Trophoblast cell (in vitro differentiated cells and primary cell): ENCODE results near the gene SEPHS2.

Experiments used
- DNase-seq, 2 donors: peaks; one replicate each; pipeline ENCODE4 v3.0.0-alpha.2; 2016
- H2AFZ ChIP-seq: 2 replicates; pipeline ENCODE4 v1.6.1; 2013; ENCODE audit warnings: low read length, moderate library complexity, mild to moderate bottlenecking; ENCODE audit not compliant: insufficient read depth, poor library complexity
- H2AK5ac ChIP-seq: 2 replicates; pipeline ENCODE4 v1.6.1; 2013; ENCODE audit warnings: mild to moderate bottlenecking, low read length
- H2BK120ac ChIP-seq: 2 replicates; pipeline ENCODE4 v1.6.1; 2013; ENCODE audit warnings: low read length, mild to moderate bottlenecking, moderate library complexity; ENCODE audit not compliant: insufficient read depth, poor library complexity
- H2BK12ac ChIP-seq: 2 replicates; pipeline ENCODE4 v1.6.1; 2013; ENCODE audit warnings: mild to moderate bottlenecking, low read length, moderate library complexity
- H2BK5ac ChIP-seq: 2 replicates; pipeline ENCODE4 v1.6.1; 2013; ENCODE audit warnings: low read length, low read depth, moderate library complexity, mild to moderate bottlenecking; ENCODE audit not compliant: poor library complexity
- H3K14ac ChIP-seq: 2 replicates; pipeline ENCODE4 v1.6.1; 2013; ENCODE audit warnings: mild to moderate bottlenecking, low read length
- H3K18ac ChIP-seq: 2 replicates; pipeline ENCODE4 v1.6.1; 2013; ENCODE audit warnings: mild to moderate bottlenecking, low read length
- H3K23ac ChIP-seq: 2 replicates; pipeline ENCODE4 v1.6.1; 2013; ENCODE audit warnings: low read length
- H3K27ac ChIP-seq: 2 replicates; pipeline ENCODE4 v1.5.1; 2013; ENCODE audit warnings: low read depth, mild to moderate bottlenecking, inconsistent platforms, low read length, moderate library complexity
- H3K27me3 ChIP-seq: 2 replicates; pipeline ENCODE4 v1.6.1; 2013; ENCODE audit warnings: inconsistent platforms, mild to moderate bottlenecking, low read length, moderate library complexity; ENCODE audit not compliant: insufficient read depth
- H3K36me3 ChIP-seq, 2 experiments: 1 replicate in 1 of 2; 2 replicates in 1 of 2; pipeline ENCODE4 v1.6.1; 2013; ENCODE audit warnings: low read length in 2 of 2, mild to moderate bottlenecking in 2 of 2, moderate library complexity in 1 of 2; ENCODE audit not compliant: insufficient read depth in 2 of 2, control insufficient read depth in 1 of 2
- H3K4ac ChIP-seq: 2 replicates; pipeline ENCODE4 v1.6.1; 2013; ENCODE audit warnings: low read depth, mild to moderate bottlenecking, low read length, moderate library complexity
- H3K4me1 ChIP-seq, 2 experiments: 1 replicate in 1 of 2; 2 replicates in 1 of 2; pipeline ENCODE4 v1.6.1; 2013; ENCODE audit warnings: low read length in 2 of 2, mild to moderate bottlenecking in 2 of 2, moderate library complexity in 1 of 2; ENCODE audit not compliant: insufficient read depth in 2 of 2, control insufficient read depth in 1 of 2
- H3K4me2 ChIP-seq: 2 replicates; pipeline ENCODE4 v1.6.1; 2013; ENCODE audit warnings: inconsistent platforms, mild to moderate bottlenecking, low read length, moderate library complexity
- H3K4me3 ChIP-seq: 2 replicates; pipeline ENCODE4 v1.5.1; 2013; ENCODE audit warnings: mild to moderate bottlenecking, low read depth, low read length, inconsistent platforms
- H3K79me1 ChIP-seq: one replicate; pipeline ENCODE4 v1.6.1; 2013; ENCODE audit warnings: low read length
- H3K79me2 ChIP-seq: 2 replicates; pipeline ENCODE4 v1.6.1; 2013; ENCODE audit warnings: low read length, mild to moderate bottlenecking; ENCODE audit not compliant: control insufficient read depth, insufficient read depth, poor library complexity
- H3K9ac ChIP-seq: 2 replicates; pipeline ENCODE4 v1.6.1; 2013; ENCODE audit warnings: mild to moderate bottlenecking, low read length
- H3K9me3 ChIP-seq: 2 replicates; pipeline ENCODE4 v1.6.1; 2013; ENCODE audit warnings: low read depth, mild to moderate bottlenecking, control low read depth, inconsistent platforms, low read length; ENCODE audit not compliant: insufficient read depth
- H4K12ac ChIP-seq: 2 replicates; pipeline ENCODE4 v1.6.1; 2013; ENCODE audit warnings: low read depth, mild to moderate bottlenecking, low read length, moderate library complexity
- H4K8ac ChIP-seq: 2 replicates; pipeline ENCODE4 v1.6.1; 2013; ENCODE audit warnings: low read depth, mild to moderate bottlenecking, low read length, moderate library complexity
- H4K91ac ChIP-seq: one replicate; pipeline ENCODE4 v1.6.1; 2013; ENCODE audit warnings: low read depth, mild to moderate bottlenecking, low read length, moderate library complexity
- WGBS: extraction: QIAGEN DNeasy Blood & Tissue Kit; methylation state at CpG from one replicate; pipeline ENCODE4 v1.1.7; 2013; ENCODE audit warnings: missing lambda C conversion rate; ENCODE audit not compliant: insufficient read length, insufficient coverage; ENCODE audit errors: extremely low coverage; 5-methylcytosine and 5-hydroxymethylcytosine counted together

SEPHS2 gene

DNA sequence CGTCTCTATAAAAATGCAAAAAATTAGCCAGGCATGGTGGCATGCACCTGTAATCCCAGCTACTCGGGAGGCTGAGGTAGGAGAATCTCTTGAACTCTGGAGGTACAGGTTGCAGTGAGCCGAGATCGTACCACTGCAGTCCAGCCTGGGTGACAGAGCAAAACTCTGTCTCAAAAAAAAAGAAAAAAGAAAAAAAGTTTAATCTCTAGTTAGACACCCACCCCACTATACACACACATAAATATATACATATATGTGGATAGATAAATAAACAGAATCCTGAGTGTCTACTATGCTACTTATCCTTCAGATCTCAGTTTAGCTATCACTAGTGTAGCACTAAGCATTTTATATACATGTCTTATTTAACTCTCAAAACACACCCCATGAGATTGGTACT is 45.6 kb upstream of the SEPHS2 start:
- Histone ChIP-seq H3K9me3 (no peaks in the 10 kb centered on the region), H4K91ac (no peak overlapping the region), H3K4me3 (no peak overlapping the region), H3K4ac (no peak overlapping the region), H3K36me3 (no peaks in the 10 kb centered on the region), H3K4me1 (peaks cover 0 to 4% of the 10 kb centered on the region in 2 experiments), H2AFZ (no peak overlapping the region), H4K12ac (no peak overlapping the region), H2BK120ac (no peak overlapping the region), H4K8ac (no peak overlapping the region), H2AK5ac (no peak overlapping the region), H3K27ac (no peak overlapping the region), H3K14ac (no peak overlapping the region), H3K23ac (no peak overlapping the region), H2BK12ac (no peak overlapping the region), H3K9ac (no peak overlapping the region), H3K4me2 (no peak overlapping the region), H3K18ac (no peak overlapping the region), H3K79me1 (no peaks in the 10 kb centered on the region), H2BK5ac (no peak overlapping the region), H3K79me2 (no peaks in the 10 kb centered on the region), H3K27me3 (no peaks in the 10 kb centered on the region)
- no CpG with 5 or more reads among the region's 4 CpGs for WGBS
- DNase-seq: no peak

DNA sequence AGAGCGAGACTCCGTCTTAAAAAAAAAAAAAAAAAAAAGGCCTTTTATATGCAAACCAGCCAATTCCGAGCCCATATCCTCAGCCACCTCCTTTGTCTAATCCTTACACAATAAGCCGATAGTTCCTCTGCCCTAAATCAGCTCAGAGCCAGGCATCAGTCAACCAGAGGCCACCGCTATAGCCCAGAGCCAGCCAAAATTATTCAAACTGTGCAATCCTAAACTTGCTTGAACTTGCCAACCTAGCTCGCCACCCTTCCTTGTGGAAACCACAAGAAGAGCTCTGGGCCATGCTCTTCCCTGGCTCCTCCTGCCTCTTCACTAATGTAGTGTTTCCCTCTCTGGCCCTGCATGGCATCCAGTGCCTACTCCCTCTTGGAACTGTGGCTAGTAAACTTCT is 44.5 kb upstream of the SEPHS2 start:
- Histone ChIP-seq H2AK5ac (no peak overlapping the region), H3K23ac (no peak overlapping the region), H2AFZ (no peak overlapping the region), H3K9ac (no peak overlapping the region), H3K4me1 (peaks cover 0 to 4% of the 10 kb centered on the region in 2 experiments), H2BK120ac (no peak overlapping the region), H3K27ac (no peak overlapping the region), H4K91ac (no peak overlapping the region), H3K4me2 (no peak overlapping the region), H3K79me2 (no peaks in the 10 kb centered on the region), H3K9me3 (no peaks in the 10 kb centered on the region), H3K36me3 (no peaks in the 10 kb centered on the region), H3K4me3 (no peak overlapping the region), H3K4ac (no peak overlapping the region), H4K12ac (no peak overlapping the region), H3K18ac (no peak overlapping the region), H2BK5ac (no peak overlapping the region), H3K79me1 (no peaks in the 10 kb centered on the region), H3K27me3 (no peaks in the 10 kb centered on the region), H2BK12ac (no peak overlapping the region), H4K8ac (no peak overlapping the region), H3K14ac (no peak overlapping the region)
- DNase-seq: no peak
- WGBS: no CpG with 5 or more reads among the region's 6 CpGs

DNA sequence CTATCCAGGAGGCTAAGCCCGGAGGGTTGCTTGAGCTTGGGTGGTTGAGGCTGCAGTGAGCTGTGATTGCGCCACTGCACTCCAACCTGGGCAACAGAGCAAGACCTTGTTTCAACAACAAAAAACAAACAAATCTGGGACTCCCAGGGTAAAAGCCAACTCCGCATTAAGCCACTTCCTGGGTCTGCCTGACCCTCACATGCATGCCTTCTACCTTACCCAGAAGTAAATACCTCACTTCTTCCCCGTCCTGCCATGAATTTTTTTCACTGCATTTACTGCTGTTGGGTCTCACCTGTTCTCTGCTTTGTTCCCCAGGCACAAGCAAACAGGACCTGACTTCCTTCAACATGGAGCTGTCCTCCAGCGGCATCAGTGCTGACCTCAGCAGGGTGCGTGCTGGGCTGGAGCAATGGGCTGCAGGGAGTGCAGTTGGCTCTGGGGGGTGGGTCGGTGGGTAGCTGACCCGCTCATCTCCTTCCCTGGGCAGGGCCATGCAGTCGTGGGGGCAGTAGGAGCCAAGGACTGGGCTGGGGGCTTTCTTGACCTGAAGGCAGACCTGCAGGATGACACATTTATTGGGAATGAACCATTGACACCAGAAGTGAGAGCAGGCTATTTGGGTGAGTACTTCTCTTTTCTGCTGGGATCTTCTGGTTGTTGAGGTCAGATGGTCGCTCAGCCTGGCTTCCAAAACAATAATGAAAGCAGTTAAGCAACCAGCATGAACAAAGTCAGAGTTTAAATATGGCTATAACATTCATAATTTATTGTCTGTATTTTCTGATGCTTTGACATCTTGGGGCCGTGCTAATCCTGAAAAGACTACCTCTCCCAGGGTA is 43.3 kb upstream of the SEPHS2 start:
- H4K8ac ChIP-seq: no peak overlapping the region
- H2BK12ac ChIP-seq: no peak overlapping the region
- H2AK5ac ChIP-seq: no peak overlapping the region
- H3K36me3 ChIP-seq: no peaks in the 10 kb centered on the region
- H3K9me3 ChIP-seq: no peaks in the 10 kb centered on the region
- H2AFZ ChIP-seq: no peak overlapping the region
- DNase-seq: peak; percentile 84 to 86
- H3K23ac ChIP-seq: no peak overlapping the region
- no peak overlapping the region for H3K4me3 ChIP-seq
- peaks cover 0 to 4% of the 10 kb centered on the region in 2 experiments for H3K4me1 ChIP-seq
- no peaks in the 10 kb centered on the region for H3K27me3 ChIP-seq
- no peak overlapping the region for H3K9ac ChIP-seq
- H2BK120ac ChIP-seq: no peak overlapping the region
- H3K18ac ChIP-seq: no peak overlapping the region
- H3K4me2 ChIP-seq: no peak overlapping the region
- H3K4ac ChIP-seq: no peak overlapping the region
- no peak overlapping the region for H3K27ac ChIP-seq
- H3K79me2 ChIP-seq: no peaks in the 10 kb centered on the region
- no peak overlapping the region for H3K14ac ChIP-seq
- WGBS: no CpG with 5 or more reads among the region's 11 CpGs
- H4K12ac ChIP-seq: no peak overlapping the region
- H4K91ac ChIP-seq: no peak overlapping the region
- H2BK5ac ChIP-seq: no peak overlapping the region
- no peaks in the 10 kb centered on the region for H3K79me1 ChIP-seq

DNA sequence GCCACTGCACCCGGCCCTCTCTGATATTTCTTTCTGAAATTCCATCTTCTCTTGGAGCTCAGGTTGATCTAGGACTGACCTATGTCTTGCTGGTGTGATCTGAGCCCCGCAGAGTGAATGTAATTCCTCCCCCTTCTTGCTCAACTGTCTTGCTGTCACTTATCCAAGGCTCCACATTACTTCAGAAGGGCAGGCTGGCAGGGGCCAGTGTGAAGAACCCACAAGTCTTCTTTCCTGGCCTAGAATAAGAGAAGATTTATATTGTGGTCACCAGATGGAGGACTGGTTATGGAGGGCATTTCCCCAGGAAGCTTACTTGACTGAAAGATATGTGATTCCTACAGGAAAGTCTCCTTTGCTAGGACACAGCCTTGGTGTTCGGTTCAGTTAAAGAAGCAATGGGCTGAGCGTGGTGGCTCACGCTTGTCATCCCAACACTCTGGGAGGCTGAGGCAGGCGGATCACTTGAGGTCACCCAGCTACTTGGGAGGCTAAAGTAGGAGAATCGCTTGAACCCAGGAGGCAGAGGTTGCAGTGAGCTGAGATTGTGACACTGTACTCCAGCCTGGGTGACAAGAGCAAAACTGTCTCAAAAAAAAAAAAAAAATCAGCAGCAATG is 40.3 kb upstream of the SEPHS2 start:
- H3K18ac ChIP-seq: no peak overlapping the region
- no peak for DNase-seq
- no peak overlapping the region for H3K27ac ChIP-seq
- no peak overlapping the region for H4K8ac ChIP-seq
- H4K91ac ChIP-seq: no peak overlapping the region
- no peak overlapping the region for H3K4me3 ChIP-seq
- no peak overlapping the region for H2AFZ ChIP-seq
- no peak overlapping the region for H3K14ac ChIP-seq
- H3K79me2 ChIP-seq: no peaks in the 10 kb centered on the region
- no peak overlapping the region for H4K12ac ChIP-seq
- H3K4me1 ChIP-seq: peaks cover 0 to 4% of the 10 kb centered on the region in 2 experiments
- no peaks in the 10 kb centered on the region for H3K27me3 ChIP-seq
- H3K23ac ChIP-seq: no peak overlapping the region
- H2BK5ac ChIP-seq: no peak overlapping the region
- H2BK120ac ChIP-seq: no peak overlapping the region
- H2BK12ac ChIP-seq: no peak overlapping the region
- no peak overlapping the region for H3K9ac ChIP-seq
- no peak overlapping the region for H2AK5ac ChIP-seq
- H3K79me1 ChIP-seq: no peaks in the 10 kb centered on the region
- H3K4ac ChIP-seq: no peak overlapping the region
- no CpG with 5 or more reads among the region's 7 CpGs for WGBS
- H3K9me3 ChIP-seq: no peaks in the 10 kb centered on the region
- no peaks in the 10 kb centered on the region for H3K36me3 ChIP-seq
- H3K4me2 ChIP-seq: no peak overlapping the region
